ENCODE measurements around the gene AWAT1.

Gene AWAT1

GRCh38 chrX:70226687-70227086, 7.8 kb upstream of the AWAT1 start:
- no peak for DNase-seq (ENCODE audit: low spot score)
- H3K9me3 ChIP-seq (replicated peaks in 1 of 2; ENCODE audit: control insufficient read depth in 2 of 2, insufficient read depth in 1 of 2, low read depth in 1 of 2, low read length in 2 of 2) = no peaks in the 10 kb centered on the region
- no peak overlapping the region for H2BK15ac ChIP-seq (ENCODE audit: low read length)
- H4K91ac ChIP-seq (ENCODE audit: low read depth, low read length, poor library complexity) = no peak overlapping the region
- H2AFZ ChIP-seq (ENCODE audit: low read length) = no peak overlapping the region
- H3K18ac ChIP-seq (ENCODE audit: low read length) = no peak overlapping the region
- no peak overlapping the region for H2BK120ac ChIP-seq (ENCODE audit: low read depth, low read length)
- H4K8ac ChIP-seq (ENCODE audit: low read depth, low read length) = no peak overlapping the region
- no peak overlapping the region for H3K4ac ChIP-seq (ENCODE audit: low read length)
- no peaks in the 10 kb centered on the region for H3K36me3 ChIP-seq (replicated peaks in 1 of 2; ENCODE audit: control insufficient read depth in 2 of 2, insufficient read depth in 2 of 2, low read length in 2 of 2)
- no peak overlapping the region for H2BK12ac ChIP-seq (ENCODE audit: low read length)
- H3K4me3 ChIP-seq (ENCODE audit: low read length in 2 of 2) = no peak overlapping the region
- WGBS, 2 donors (ENCODE audit: extremely low coverage in 2 of 2, insufficient read length in 2 of 2, insufficient replicate concordance in 1 of 2) = no CpG with 5 or more reads among the region's 2 CpGs
- H3K4me2 ChIP-seq (ENCODE audit: insufficient read depth, low read length, poor library complexity, severe bottlenecking) = no peak overlapping the region
- H2AK5ac ChIP-seq (ENCODE audit: low read depth, low read length) = no peak overlapping the region
- H3K23ac ChIP-seq (ENCODE audit: low read depth, low read length, poor library complexity) = no peak overlapping the region
- H3K27ac ChIP-seq (replicated peaks; ENCODE audit: low read length) = no peak overlapping the region
- H3K14ac ChIP-seq (ENCODE audit: low read length) = no peak overlapping the region
- H3K79me1 ChIP-seq (ENCODE audit: low read depth, low read length) = no peaks in the 10 kb centered on the region
- H3K4me1 ChIP-seq (ENCODE audit: control insufficient read depth in 2 of 2, insufficient read depth in 1 of 2, low read depth in 1 of 2, low read length in 2 of 2) = no peaks in the 10 kb centered on the region
- no peak overlapping the region for H2BK5ac ChIP-seq (ENCODE audit: low read length)
- peaks cover 0 to 1% (median 0%) of the 10 kb centered on the region in 3 experiments for H3K27me3 ChIP-seq (ENCODE audit: control insufficient read depth in 3 of 3, insufficient read depth in 3 of 3, low read depth in 1 of 3, low read length in 3 of 3)
- no peak overlapping the region for H3K9ac ChIP-seq (ENCODE audit: low read depth, low read length, poor library complexity)

DNA sequence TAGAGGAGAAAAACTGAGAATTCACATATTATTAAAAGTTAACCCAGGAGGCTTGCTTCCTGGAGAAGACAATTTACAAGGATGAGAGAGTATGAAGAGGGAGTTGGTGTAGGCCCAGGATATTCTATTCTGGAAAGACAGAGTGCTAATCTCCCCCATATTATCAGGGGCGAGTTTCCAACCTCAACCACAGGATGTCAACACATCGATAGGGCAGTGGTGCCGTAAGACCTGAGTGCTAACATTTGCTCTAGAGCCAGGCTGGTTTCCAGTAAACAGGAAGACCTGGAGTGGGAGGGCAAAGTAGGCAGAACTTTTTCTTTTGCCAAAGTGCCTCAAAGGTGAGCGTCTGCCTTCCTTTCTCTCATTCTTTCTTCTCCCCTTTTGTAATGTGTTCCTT, 2.8 kb upstream of the AWAT1 start:
- H3K27ac ChIP-seq (replicated peaks; ENCODE audit: low read length) = no peak overlapping the region
- H3K4me3 ChIP-seq (ENCODE audit: low read length in 2 of 2) = no peak overlapping the region
- no peak overlapping the region for H2AFZ ChIP-seq (ENCODE audit: low read length)
- no peak overlapping the region for H2AK5ac ChIP-seq (ENCODE audit: low read depth, low read length)
- H3K36me3 ChIP-seq (replicated peaks in 1 of 2; ENCODE audit: control insufficient read depth in 2 of 2, insufficient read depth in 2 of 2, low read length in 2 of 2) = no peaks in the 10 kb centered on the region
- H3K4me2 ChIP-seq (ENCODE audit: insufficient read depth, low read length, poor library complexity, severe bottlenecking) = no peak overlapping the region
- H3K79me1 ChIP-seq (ENCODE audit: low read depth, low read length) = no peaks in the 10 kb centered on the region
- no peak overlapping the region for H2BK120ac ChIP-seq (ENCODE audit: low read depth, low read length)
- no peak overlapping the region for H3K23ac ChIP-seq (ENCODE audit: low read depth, low read length, poor library complexity)
- H4K8ac ChIP-seq (ENCODE audit: low read depth, low read length) = no peak overlapping the region
- H3K27me3 ChIP-seq (ENCODE audit: control insufficient read depth in 3 of 3, insufficient read depth in 3 of 3, low read depth in 1 of 3, low read length in 3 of 3) = peaks cover 0 to 8% (median 0%) of the 10 kb centered on the region in 3 experiments
- no peak overlapping the region for H3K9ac ChIP-seq (ENCODE audit: low read depth, low read length, poor library complexity)
- no peak overlapping the region for H3K14ac ChIP-seq (ENCODE audit: low read length)
- no peaks in the 10 kb centered on the region for H3K9me3 ChIP-seq (replicated peaks in 1 of 2; ENCODE audit: control insufficient read depth in 2 of 2, insufficient read depth in 1 of 2, low read depth in 1 of 2, low read length in 2 of 2)
- whole genome bisulfite sequencing, 2 donors (ENCODE audit: extremely low coverage in 2 of 2, insufficient read length in 2 of 2, insufficient replicate concordance in 1 of 2) = no CpG with 5 or more reads among the region's 4 CpGs
- no peaks in the 10 kb centered on the region for H3K4me1 ChIP-seq (ENCODE audit: control insufficient read depth in 2 of 2, insufficient read depth in 1 of 2, low read depth in 1 of 2, low read length in 2 of 2)
- no peak overlapping the region for H2BK15ac ChIP-seq (ENCODE audit: low read length)
- H2BK12ac ChIP-seq (ENCODE audit: low read length) = no peak overlapping the region
- H3K4ac ChIP-seq (ENCODE audit: low read length) = no peak overlapping the region
- H4K91ac ChIP-seq (ENCODE audit: low read depth, low read length, poor library complexity) = no peak overlapping the region
- no peak overlapping the region for H3K18ac ChIP-seq (ENCODE audit: low read length)
- H2BK5ac ChIP-seq (ENCODE audit: low read length) = no peak overlapping the region
- no peak for DNase-seq (ENCODE audit: low spot score)

DNA sequence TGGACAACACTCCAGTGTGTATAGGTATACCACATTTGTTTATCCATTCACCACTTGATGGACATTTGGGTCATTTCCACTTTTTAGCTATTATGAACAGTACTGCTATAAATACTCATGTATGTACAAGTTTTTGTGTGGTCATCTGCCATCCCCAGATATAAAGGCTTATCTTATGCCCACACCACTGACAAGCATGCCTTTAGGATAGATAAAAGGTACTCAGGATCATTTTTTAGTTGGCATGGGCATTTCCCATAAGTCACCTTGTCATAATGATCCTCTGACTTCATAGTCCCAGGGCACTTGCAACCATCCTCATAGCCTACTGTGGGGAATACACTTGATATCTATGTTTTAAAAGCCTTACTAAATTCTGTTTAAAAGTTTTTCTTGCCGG, 6.3 kb downstream of the AWAT1 start:
- Histone ChIP-seq H3K4me1 (ENCODE audit: control insufficient read depth in 2 of 2, insufficient read depth in 1 of 2, low read depth in 1 of 2, low read length in 2 of 2) (no peaks in the 10 kb centered on the region), H3K4ac (ENCODE audit: low read length) (no peak overlapping the region), H3K9ac (ENCODE audit: low read depth, low read length, poor library complexity) (no peak overlapping the region), H4K91ac (ENCODE audit: low read depth, low read length, poor library complexity) (no peak overlapping the region), H2BK15ac (ENCODE audit: low read length) (no peak overlapping the region), H2AFZ (ENCODE audit: low read length) (no peak overlapping the region), H3K27me3 (ENCODE audit: control insufficient read depth in 3 of 3, insufficient read depth in 3 of 3, low read depth in 1 of 3, low read length in 3 of 3) (peaks cover 0 to 13% (median 0%) of the 10 kb centered on the region in 3 experiments), H3K27ac (replicated peaks; ENCODE audit: low read length) (no peak overlapping the region), H3K79me1 (ENCODE audit: low read depth, low read length) (no peaks in the 10 kb centered on the region), H3K4me3 (ENCODE audit: low read length in 2 of 2) (no peak overlapping the region), H4K8ac (ENCODE audit: low read depth, low read length) (no peak overlapping the region), H3K9me3 (replicated peaks in 1 of 2; ENCODE audit: control insufficient read depth in 2 of 2, insufficient read depth in 1 of 2, low read depth in 1 of 2, low read length in 2 of 2) (no peaks in the 10 kb centered on the region), H3K23ac (ENCODE audit: low read depth, low read length, poor library complexity) (no peak overlapping the region), H3K18ac (ENCODE audit: low read length) (no peak overlapping the region), H2AK5ac (ENCODE audit: low read depth, low read length) (no peak overlapping the region), H3K36me3 (replicated peaks in 1 of 2; ENCODE audit: control insufficient read depth in 2 of 2, insufficient read depth in 2 of 2, low read length in 2 of 2) (no peaks in the 10 kb centered on the region), H2BK12ac (ENCODE audit: low read length) (no peak overlapping the region), H2BK120ac (ENCODE audit: low read depth, low read length) (no peak overlapping the region), H3K14ac (ENCODE audit: low read length) (no peak overlapping the region), H2BK5ac (ENCODE audit: low read length) (no peak overlapping the region), H3K4me2 (ENCODE audit: insufficient read depth, low read length, poor library complexity, severe bottlenecking) (no peak overlapping the region)
- no CpG with 5 or more reads among the region's 1 CpG for WGBS, 2 donors (ENCODE audit: extremely low coverage in 2 of 2, insufficient read length in 2 of 2, insufficient replicate concordance in 1 of 2)
- DNase-seq (ENCODE audit: low spot score) = no peak

DNA sequence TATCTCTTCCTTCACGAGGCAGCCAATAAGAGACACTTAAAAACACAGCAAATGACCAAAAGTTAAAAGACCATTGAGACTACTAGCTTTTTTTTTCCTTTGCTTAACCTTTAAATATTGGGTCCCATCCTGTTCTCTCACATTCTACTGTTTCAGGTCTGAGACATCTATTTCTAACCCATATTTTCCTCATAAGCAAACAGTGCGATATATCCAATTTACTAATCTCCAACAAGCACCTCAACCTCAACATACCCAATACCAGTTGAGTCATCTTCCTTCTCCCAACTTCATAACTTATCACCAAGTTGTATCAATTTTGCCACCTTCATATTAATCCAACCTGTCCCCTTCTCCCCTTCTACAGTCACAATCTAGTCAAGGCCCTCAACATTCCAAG, 7.0 kb downstream of the AWAT1 start:
- no CpG with 5 or more reads among the region's 2 CpGs for WGBS, 2 donors (ENCODE audit: extremely low coverage in 2 of 2, insufficient read length in 2 of 2, insufficient replicate concordance in 1 of 2)

More for the DNA sequence above, 7.0 kb downstream of the AWAT1 start:
- no peaks in the 10 kb centered on the region for H3K36me3 ChIP-seq (replicated peaks in 1 of 2; ENCODE audit: control insufficient read depth in 2 of 2, insufficient read depth in 2 of 2, low read length in 2 of 2)
- no peak overlapping the region for H2BK15ac ChIP-seq (ENCODE audit: low read length)
- no peak for DNase-seq (ENCODE audit: low spot score)
- no peak overlapping the region for H3K27ac ChIP-seq (replicated peaks; ENCODE audit: low read length)
- no peak overlapping the region for H2BK12ac ChIP-seq (ENCODE audit: low read length)
- H2AK5ac ChIP-seq (ENCODE audit: low read depth, low read length) = no peak overlapping the region
- H2AFZ ChIP-seq (ENCODE audit: low read length) = no peak overlapping the region
- no peaks in the 10 kb centered on the region for H3K4me1 ChIP-seq (ENCODE audit: control insufficient read depth in 2 of 2, insufficient read depth in 1 of 2, low read depth in 1 of 2, low read length in 2 of 2)
- no peak overlapping the region for H2BK5ac ChIP-seq (ENCODE audit: low read length)
- H4K91ac ChIP-seq (ENCODE audit: low read depth, low read length, poor library complexity) = no peak overlapping the region
- no peak overlapping the region for H2BK120ac ChIP-seq (ENCODE audit: low read depth, low read length)
- H3K4ac ChIP-seq (ENCODE audit: low read length) = no peak overlapping the region
- H3K18ac ChIP-seq (ENCODE audit: low read length) = no peak overlapping the region
- H3K79me1 ChIP-seq (ENCODE audit: low read depth, low read length) = no peaks in the 10 kb centered on the region
- no peak overlapping the region for H3K4me3 ChIP-seq (ENCODE audit: low read length in 2 of 2)
- no peak overlapping the region for H3K23ac ChIP-seq (ENCODE audit: low read depth, low read length, poor library complexity)
- no peak overlapping the region for H3K4me2 ChIP-seq (ENCODE audit: insufficient read depth, low read length, poor library complexity, severe bottlenecking)
- H4K8ac ChIP-seq (ENCODE audit: low read depth, low read length) = no peak overlapping the region
- H3K14ac ChIP-seq (ENCODE audit: low read length) = no peak overlapping the region
- no peak overlapping the region for H3K9ac ChIP-seq (ENCODE audit: low read depth, low read length, poor library complexity)
- peaks cover 0 to 13% (median 0%) of the 10 kb centered on the region in 3 experiments for H3K27me3 ChIP-seq (ENCODE audit: control insufficient read depth in 3 of 3, insufficient read depth in 3 of 3, low read depth in 1 of 3, low read length in 3 of 3)
- H3K9me3 ChIP-seq (replicated peaks in 1 of 2; ENCODE audit: control insufficient read depth in 2 of 2, insufficient read depth in 1 of 2, low read depth in 1 of 2, low read length in 2 of 2) = no peaks in the 10 kb centered on the region

Measured in neuronal stem cell (in vitro differentiated cells).